Measurements from ENCODE around the gene C3AR1.

GRCh38 chr12:8057306-8057705 lies 8.9 kb downstream of the C3AR1 start:
- no peak for TF ChIP-seq POLR2A (IDR thresholded peaks at IDR 0.05; ENCODE audit: low read length)
- TF ChIP-seq, protein P1, sequence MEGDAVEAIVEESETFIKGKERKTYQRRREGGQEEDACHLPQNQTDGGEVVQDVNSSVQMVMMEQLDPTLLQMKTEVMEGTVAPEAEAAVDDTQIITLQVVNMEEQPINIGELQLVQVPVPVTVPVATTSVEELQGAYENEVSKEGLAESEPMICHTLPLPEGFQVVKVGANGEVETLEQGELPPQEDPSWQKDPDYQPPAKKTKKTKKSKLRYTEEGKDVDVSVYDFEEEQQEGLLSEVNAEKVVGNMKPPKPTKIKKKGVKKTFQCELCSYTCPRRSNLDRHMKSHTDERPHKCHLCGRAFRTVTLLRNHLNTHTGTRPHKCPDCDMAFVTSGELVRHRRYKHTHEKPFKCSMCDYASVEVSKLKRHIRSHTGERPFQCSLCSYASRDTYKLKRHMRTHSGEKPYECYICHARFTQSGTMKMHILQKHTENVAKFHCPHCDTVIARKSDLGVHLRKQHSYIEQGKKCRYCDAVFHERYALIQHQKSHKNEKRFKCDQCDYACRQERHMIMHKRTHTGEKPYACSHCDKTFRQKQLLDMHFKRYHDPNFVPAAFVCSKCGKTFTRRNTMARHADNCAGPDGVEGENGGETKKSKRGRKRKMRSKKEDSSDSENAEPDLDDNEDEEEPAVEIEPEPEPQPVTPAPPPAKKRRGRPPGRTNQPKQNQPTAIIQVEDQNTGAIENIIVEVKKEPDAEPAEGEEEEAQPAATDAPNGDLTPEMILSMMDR (IDR thresholded peaks at IDR 0.05) = no peak
